Hepatocyte (in vitro differentiated cells): ENCODE data around the gene ENOX1. TPM values are rescaled to one million over a fixed set of nuclear protein-coding genes. Genes with fewer than 3 reads are reported as not detected.

Experiments used
- DNase-seq: peaks from one replicate; pipeline ENCODE4 v3.0.0-alpha.2; 2016; ENCODE audit warnings: low spot score
- H2AFZ ChIP-seq: fragments of 200-600 bp; sonication (generic); 2 replicates; pipeline ENCODE4 v1.6.0; 2016; ENCODE audit warnings: antibody characterized with exemption, mild to moderate bottlenecking
- H3K27ac ChIP-seq: fragments of 200-600 bp; sonication (generic); 2 replicates; pipeline ENCODE4 v1.5.1; 2016; ENCODE audit warnings: mild to moderate bottlenecking
- H3K27me3 ChIP-seq: fragments of 200-600 bp; sonication (generic); 2 replicates; pipeline ENCODE4 v1.6.1; 2016
- H3K36me3 ChIP-seq: fragments of 200-600 bp; sonication (generic); replicated peaks from 2 replicates; pipeline ENCODE4 v1.5.1; 2016; ENCODE audit warnings: low read depth; ENCODE audit not compliant: insufficient read depth
- H3K4me1 ChIP-seq: fragments of 200-600 bp; sonication (generic); 2 replicates; pipeline ENCODE4 v1.5.1; 2016; ENCODE audit warnings: mild to moderate bottlenecking, moderate library complexity; ENCODE audit not compliant: insufficient read depth
- H3K4me2 ChIP-seq: fragments of 200-600 bp; sonication (generic); 2 replicates; pipeline ENCODE4 v1.6.0; 2016
- H3K4me3 ChIP-seq: fragments of 200-600 bp; sonication (generic); 2 replicates; pipeline ENCODE4 v1.5.1; 2016; ENCODE audit warnings: mild to moderate bottlenecking
- H3K79me2 ChIP-seq: fragments of 200-600 bp; sonication (generic); 2 replicates; pipeline ENCODE4 v1.6.0; 2017; ENCODE audit warnings: mild to moderate bottlenecking
- H3K9me2 ChIP-seq: fragments of 200-600 bp; sonication (generic); replicated peaks from 2 replicates; pipeline ENCODE4 v1.6.0; 2017; ENCODE audit warnings: mild to moderate bottlenecking; ENCODE audit not compliant: insufficient read depth
- H3K9me3 ChIP-seq: fragments of 200-600 bp; sonication (generic); 2 replicates; pipeline ENCODE4 v1.5.1; 2016; ENCODE audit warnings: low read depth, mild to moderate bottlenecking
- H4K20me1 ChIP-seq: fragments of 200-600 bp; sonication (generic); 2 replicates; pipeline ENCODE4 v1.6.0; 2016; ENCODE audit warnings: mild to moderate bottlenecking; ENCODE audit not compliant: insufficient read depth, poor library complexity, severe bottlenecking
- EZH2 ChIP-seq: fragments of 200-600 bp; sonication (generic); IDR thresholded peaks from 2 replicates; pipeline ENCODE4 v1.6.1; 2016; ENCODE audit warnings: antibody characterized with exemption, mild to moderate bottlenecking, borderline replicate concordance
- EZH2phosphoT487 ChIP-seq: fragments of 200-600 bp; sonication (generic); IDR thresholded peaks from one replicate; pipeline ENCODE4 v1.6.1; 2018; ENCODE audit warnings: antibody characterized with exemption, mild to moderate bottlenecking, low read depth, moderate library complexity; ENCODE audit not compliant: unreplicated experiment, severe bottlenecking
- whole genome bisulfite sequencing: methylation state at CpG from one replicate; pipeline ENCODE4 v1.1.6; 2016; ENCODE audit warnings: low lambda C conversion rate; ENCODE audit errors: missing lambda C conversion rate; 5-methylcytosine and 5-hydroxymethylcytosine counted together
- polyA plus RNA-seq: library from polyadenylated mRNA; unstranded; fragments of >200 nt; fragmentation: Nextera tagmentation; extraction: Ambion mirVana; gene quantifications from 2 replicates; pipeline ENCODE4 v1.2.1, GENCODE V29; 2016
- total RNA-seq: library from RNA; depleted of rRNA; stranded (reverse); fragments of >200 nt; gene quantifications from 2 replicates; pipeline ENCODE4 v1.2.3, GENCODE V29; 2014
- TF ChIP-seq, protein P1 (sequence below): fragments of 200-600 bp; sonication (generic); IDR thresholded peaks from 2 replicates; pipeline ENCODE4 v1.5.1; 2016; ENCODE audit warnings: antibody characterized with exemption, mild to moderate bottlenecking; ENCODE audit not compliant: poor library complexity

Gene ENOX1
- total and polyA plus RNA-seq, 2 experiments from 2014 or later: 2.4 to 4.0 TPM

DNA sequence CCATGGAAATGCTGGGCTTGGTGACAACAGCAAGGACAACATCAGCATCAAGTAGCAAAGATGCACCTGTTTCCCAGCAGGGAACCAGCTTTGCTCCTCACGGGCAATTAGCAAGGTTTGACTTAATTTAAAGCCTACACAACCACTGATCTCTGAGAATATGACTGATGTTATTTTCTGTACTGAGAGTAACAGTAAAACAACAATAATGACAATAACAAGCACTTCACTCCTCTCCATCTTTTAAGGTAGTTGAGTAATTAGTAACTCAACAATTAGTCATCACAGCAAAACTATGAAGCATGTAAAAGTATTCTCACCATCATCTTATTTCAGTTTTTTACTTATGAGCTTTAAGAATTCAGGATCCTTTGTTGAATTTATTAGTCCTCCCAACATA is 37.3 kb downstream of the ENOX1 start:
- Histone ChIP-seq H3K36me3 (no peaks in the 10 kb centered on the region), H2AFZ (no peak overlapping the region), H3K27ac (no peak overlapping the region), H3K9me3 (no peaks in the 10 kb centered on the region), H3K27me3 (no peaks in the 10 kb centered on the region), H3K4me2 (no peak overlapping the region), H3K4me3 (no peak overlapping the region), H3K4me1 (no peaks in the 10 kb centered on the region), H4K20me1 (no peaks in the 10 kb centered on the region), H3K9me2 (no peaks in the 10 kb centered on the region), H3K79me2 (no peaks in the 10 kb centered on the region)
- 62% methylated on average over 1 of the region's 1 CpG for WGBS
- DNase-seq: no peak
- TF ChIP-seq EZH2phosphoT487 (no peak), EZH2 (no peak)
- TF ChIP-seq, protein P1, sequence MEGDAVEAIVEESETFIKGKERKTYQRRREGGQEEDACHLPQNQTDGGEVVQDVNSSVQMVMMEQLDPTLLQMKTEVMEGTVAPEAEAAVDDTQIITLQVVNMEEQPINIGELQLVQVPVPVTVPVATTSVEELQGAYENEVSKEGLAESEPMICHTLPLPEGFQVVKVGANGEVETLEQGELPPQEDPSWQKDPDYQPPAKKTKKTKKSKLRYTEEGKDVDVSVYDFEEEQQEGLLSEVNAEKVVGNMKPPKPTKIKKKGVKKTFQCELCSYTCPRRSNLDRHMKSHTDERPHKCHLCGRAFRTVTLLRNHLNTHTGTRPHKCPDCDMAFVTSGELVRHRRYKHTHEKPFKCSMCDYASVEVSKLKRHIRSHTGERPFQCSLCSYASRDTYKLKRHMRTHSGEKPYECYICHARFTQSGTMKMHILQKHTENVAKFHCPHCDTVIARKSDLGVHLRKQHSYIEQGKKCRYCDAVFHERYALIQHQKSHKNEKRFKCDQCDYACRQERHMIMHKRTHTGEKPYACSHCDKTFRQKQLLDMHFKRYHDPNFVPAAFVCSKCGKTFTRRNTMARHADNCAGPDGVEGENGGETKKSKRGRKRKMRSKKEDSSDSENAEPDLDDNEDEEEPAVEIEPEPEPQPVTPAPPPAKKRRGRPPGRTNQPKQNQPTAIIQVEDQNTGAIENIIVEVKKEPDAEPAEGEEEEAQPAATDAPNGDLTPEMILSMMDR: no peak

DNA sequence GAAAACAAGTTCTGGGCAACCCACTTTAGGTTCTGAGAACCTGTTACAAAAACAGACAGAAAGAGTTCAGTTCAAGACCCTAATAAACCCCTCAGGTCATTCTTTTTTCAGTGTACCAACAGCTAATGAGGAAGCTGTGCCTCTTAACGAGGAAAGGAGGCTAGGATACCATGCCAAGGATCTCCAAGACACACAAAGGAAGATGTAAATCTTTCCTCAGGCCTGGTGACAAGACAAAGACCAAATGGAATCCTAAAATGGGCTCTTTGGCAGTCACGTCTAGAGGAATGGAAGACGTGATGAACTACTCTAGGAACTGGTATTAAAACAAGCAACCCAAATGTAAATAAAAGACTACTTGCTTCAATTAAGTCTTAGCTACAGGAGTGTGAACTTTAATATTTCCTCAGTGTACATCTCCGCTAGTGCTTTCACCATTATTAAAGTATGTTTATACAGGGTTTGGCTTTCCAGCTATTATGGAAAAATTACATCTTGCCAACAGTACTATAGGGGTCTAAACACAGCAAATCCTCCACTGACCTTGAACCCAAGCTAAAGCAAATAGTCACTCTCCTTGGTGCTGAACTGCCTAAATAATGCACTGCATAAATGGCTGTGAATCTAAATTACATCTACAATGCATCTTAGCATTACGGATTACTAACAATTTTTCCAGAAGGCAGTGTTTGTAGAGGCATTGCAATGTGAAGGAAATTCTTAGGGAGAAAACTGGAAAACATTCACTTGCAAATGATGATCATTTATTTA is 42.3 kb downstream of the ENOX1 start:
- no peaks in the 10 kb centered on the region for H3K4me1 ChIP-seq
- no peak overlapping the region for H3K27ac ChIP-seq
- TF ChIP-seq, protein P1: no peak
- 78% methylated on average over 5 of the region's 5 CpGs for WGBS
- H3K9me2 ChIP-seq: no peaks in the 10 kb centered on the region
- no peaks in the 10 kb centered on the region for H3K9me3 ChIP-seq
- DNase-seq: no peak
- H3K4me2 ChIP-seq: no peak overlapping the region
- H3K36me3 ChIP-seq: no peaks in the 10 kb centered on the region
- no peaks in the 10 kb centered on the region for H4K20me1 ChIP-seq
- no peak overlapping the region for H3K4me3 ChIP-seq
- no peaks in the 10 kb centered on the region for H3K27me3 ChIP-seq
- H3K79me2 ChIP-seq: no peaks in the 10 kb centered on the region
- no peak overlapping the region for H2AFZ ChIP-seq

DNA sequence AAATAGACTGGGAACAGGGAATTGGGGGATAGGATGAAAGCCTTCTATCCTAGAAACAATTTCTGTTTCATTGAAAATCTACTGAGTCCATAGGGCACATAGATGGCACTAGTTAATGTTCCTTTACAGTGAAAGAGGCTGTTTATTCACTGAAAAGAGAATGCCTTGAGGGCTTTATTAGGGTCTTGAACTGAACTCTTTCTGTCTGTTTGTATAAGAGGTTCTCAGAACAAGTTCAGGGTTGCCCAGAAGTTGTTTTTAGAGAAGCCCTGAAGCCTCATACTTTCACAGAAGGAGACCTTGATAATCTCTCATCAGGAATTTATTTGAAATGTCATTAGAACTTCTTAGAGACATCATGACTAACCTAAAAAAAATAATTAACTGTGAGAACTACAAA is 43.9 kb downstream of the ENOX1 start:
- no peaks in the 10 kb centered on the region for H3K9me3 ChIP-seq
- no peaks in the 10 kb centered on the region for H4K20me1 ChIP-seq

More for the DNA sequence above, 43.9 kb downstream of the ENOX1 start:
- no peak for TF ChIP-seq EZH2phosphoT487
- TF ChIP-seq, protein P1: no peak
- TF ChIP-seq EZH2: no peak
- no peak overlapping the region for H3K4me3 ChIP-seq
- no peaks in the 10 kb centered on the region for H3K9me2 ChIP-seq
- H2AFZ ChIP-seq: no peak overlapping the region
- H3K4me2 ChIP-seq: no peak overlapping the region
- H3K4me1 ChIP-seq: no peaks in the 10 kb centered on the region
- H3K79me2 ChIP-seq: no peaks in the 10 kb centered on the region
- no peak for DNase-seq
- H3K36me3 ChIP-seq: no peaks in the 10 kb centered on the region
- H3K27me3 ChIP-seq: no peaks in the 10 kb centered on the region
- H3K27ac ChIP-seq: no peak overlapping the region
